Measurements from ENCODE around the gene CDHR5. TPM values are rescaled to one million over a fixed set of nuclear protein-coding genes. Genes with fewer than 3 reads are reported as not detected.

The CDHR5 gene
- total RNA-seq, 8 experiments from 2014 or later, result 0.31 to 1.3 (median 0.51) TPM

GRCh38 chr11:593347-593746, 31.4 kb downstream of the CDHR5 start:
- Histone ChIP-seq H3K4me1 (replicated peaks in 1 of 2) (no peaks in the 10 kb centered on the region), H3K4me3 (no peak overlapping the region), H3K27ac (no peak overlapping the region)
- WGBS, 10 experiments, result 84 to 94% (median 90%) methylated on average over 3 to 12 of the region's 21 CpGs; no CpG with 5 or more reads in 7 of the 10 experiments
- no peak for ATAC-seq (replicated peaks in 6 of 8)
- in situ Hi-C loops (cut with MboI; ENCODE audit: low pct_unique_long_range_greater_than_20kb in 2 of 9, low sequenced_read_pairs in 9 of 9, unreplicated experiment in 9 of 9), result no loop called here

- WGBS, 10 experiments, result 53 to 94% (median 92%) methylated on average over 2 to 4 of the region's 10 CpGs; no CpG with 5 or more reads in 5 of the 10 experiments
Observed at GRCh38 chr11:592918-593317, 31.8 kb downstream of the CDHR5 start.

GRCh38 chr11:592501-592900, 32.3 kb downstream of the CDHR5 start:
- in situ Hi-C loops (cut with MboI; ENCODE audit: low pct_unique_long_range_greater_than_20kb in 2 of 9, low sequenced_read_pairs in 9 of 9, unreplicated experiment in 9 of 9), result no loop called here
- Histone ChIP-seq H3K4me1 (replicated peaks in 1 of 2) (no peaks in the 10 kb centered on the region), H3K27ac (no peak overlapping the region), H3K4me3 (no peak overlapping the region)
- ATAC-seq (replicated peaks in 6 of 8), result no peak
- WGBS, 10 experiments, result 87 to 100% (median 96%) methylated on average over 1 to 15 of the region's 22 CpGs; no CpG with 5 or more reads in 4 of the 10 experiments

More at GRCh38 chr11:592918-593317, 31.8 kb downstream of the CDHR5 start:
- Histone ChIP-seq H3K4me1 (replicated peaks in 1 of 2) (no peaks in the 10 kb centered on the region), H3K4me3 (no peak overlapping the region), H3K27ac (no peak overlapping the region)
- ATAC-seq (replicated peaks in 6 of 8), result no peak
- in situ Hi-C loops (cut with MboI; ENCODE audit: low pct_unique_long_range_greater_than_20kb in 2 of 9, low sequenced_read_pairs in 9 of 9, unreplicated experiment in 9 of 9), result no loop called here

- WGBS, 10 experiments, result 40 to 100% (median 74%) methylated on average over 1 to 6 of the region's 11 CpGs; no CpG with 5 or more reads in 3 of the 10 experiments
- in situ Hi-C loops (cut with MboI; ENCODE audit: low pct_unique_long_range_greater_than_20kb in 2 of 9, low sequenced_read_pairs in 9 of 9, unreplicated experiment in 9 of 9), result no loop called here
- no peak for ATAC-seq (replicated peaks in 6 of 8)
- Histone ChIP-seq H3K4me3 (no peak overlapping the region), H3K4me1 (replicated peaks in 1 of 2) (no peaks in the 10 kb centered on the region), H3K27ac (no peak overlapping the region)
Observed at GRCh38 chr11:590997-591396, 33.8 kb downstream of the CDHR5 start.

- in situ Hi-C loops (cut with MboI; ENCODE audit: low pct_unique_long_range_greater_than_20kb in 2 of 9, low sequenced_read_pairs in 9 of 9, unreplicated experiment in 9 of 9), result no loop called here
- Histone ChIP-seq H3K4me3 (no peak overlapping the region), H3K4me1 (replicated peaks in 1 of 2) (no peaks in the 10 kb centered on the region), H3K27ac (no peak overlapping the region)
- 88 to 100% (median 96%) methylated on average over 2 to 20 of the region's 26 CpGs; no CpG with 5 or more reads in 3 of the 10 experiments for WGBS, 10 experiments
- no peak for ATAC-seq (replicated peaks in 6 of 8)
Observed at GRCh38 chr11:589798-590197, 35.0 kb downstream of the CDHR5 start.

- no peaks in the 10 kb centered on the region for H3K4me1 ChIP-seq (replicated peaks in 1 of 2)
- in situ Hi-C loops (cut with MboI; ENCODE audit: low pct_unique_long_range_greater_than_20kb in 2 of 9, low sequenced_read_pairs in 9 of 9, unreplicated experiment in 9 of 9), result no loop called here
- ATAC-seq (replicated peaks in 6 of 8), result peak in 7 of 8 experiments; percentile 41 to 98 (median 95)
- 82 to 98% (median 90%) methylated on average over 2 to 6 of the region's 6 CpGs; no CpG with 5 or more reads in 7 of the 10 experiments for WGBS, 10 experiments
- no peak overlapping the region for H3K27ac ChIP-seq
- H3K4me3 ChIP-seq, result no peak overlapping the region
Observed at GRCh38 chr11:587978-588380, 36.8 kb downstream of the CDHR5 start.

- Histone ChIP-seq H3K27ac (peak overlapping the region in 1 of 2 donors; percentile 17), H3K4me3 (no peak overlapping the region), H3K4me1 (replicated peaks in 1 of 2) (no peaks in the 10 kb centered on the region)
- in situ Hi-C loops (cut with MboI; ENCODE audit: low pct_unique_long_range_greater_than_20kb in 2 of 9, low sequenced_read_pairs in 9 of 9, unreplicated experiment in 9 of 9), result no loop called here
- WGBS, 10 experiments, result 69 to 100% (median 85%) methylated on average over 1 to 5 of the region's 8 CpGs; no CpG with 5 or more reads in 4 of the 10 experiments
- ATAC-seq (replicated peaks in 6 of 8), result peak in 5 of 8 experiments; percentile 13 to 20 (median 16)
Observed at GRCh38 chr11:587546-587945, 37.2 kb downstream of the CDHR5 start.

- Histone ChIP-seq H3K27ac (no peak overlapping the region), H3K4me1 (replicated peaks in 1 of 2) (no peaks in the 10 kb centered on the region), H3K4me3 (no peak overlapping the region)
- ATAC-seq (replicated peaks in 6 of 8), result no peak
- 73 to 100% (median 97%) methylated on average over 1 to 9 of the region's 32 CpGs; no CpG with 5 or more reads in 3 of the 10 experiments for WGBS, 10 experiments
- in situ Hi-C loops (cut with MboI; ENCODE audit: low pct_unique_long_range_greater_than_20kb in 2 of 9, low sequenced_read_pairs in 9 of 9, unreplicated experiment in 9 of 9), result no loop called here
Observed at GRCh38 chr11:586376-587316, 38.1 kb downstream of the CDHR5 start.

GRCh38 chr11:584287-584686, 40.5 kb downstream of the CDHR5 start:
- Histone ChIP-seq H3K4me1 (replicated peaks in 1 of 2) (peaks cover 0 to 7% of the 10 kb centered on the region in 2 donors), H3K4me3 (no peak overlapping the region), H3K27ac (no peak overlapping the region)
- in situ Hi-C loops (cut with MboI; ENCODE audit: low pct_unique_long_range_greater_than_20kb in 2 of 9, low sequenced_read_pairs in 9 of 9, unreplicated experiment in 9 of 9), result no loop called here
- ATAC-seq (replicated peaks in 6 of 8), result no peak
- 100% methylated on average over 1 to 4 of the region's 10 CpGs; no CpG with 5 or more reads in 8 of the 10 experiments for WGBS, 10 experiments

GRCh38 chr11:581752-582151, 43.0 kb downstream of the CDHR5 start:
- in situ Hi-C loops (cut with MboI; ENCODE audit: low pct_unique_long_range_greater_than_20kb in 2 of 9, low sequenced_read_pairs in 9 of 9, unreplicated experiment in 9 of 9), result no loop called here
- ATAC-seq (replicated peaks in 6 of 8), result no peak
- 83 to 100% (median 92%) methylated on average over 1 to 13 of the region's 17 CpGs; no CpG with 5 or more reads in 3 of the 10 experiments for WGBS, 10 experiments
- Histone ChIP-seq H3K27ac (no peak overlapping the region), H3K4me3 (no peak overlapping the region), H3K4me1 (replicated peaks in 1 of 2) (peaks cover 14 to 21% of the 10 kb centered on the region in 2 donors)

GRCh38 chr11:581342-581741, 43.4 kb downstream of the CDHR5 start:
- Histone ChIP-seq H3K4me1 (replicated peaks in 1 of 2) (peaks cover 14 to 21% of the 10 kb centered on the region in 2 donors), H3K27ac (no peak overlapping the region), H3K4me3 (no peak overlapping the region)
- in situ Hi-C loops (cut with MboI; ENCODE audit: low pct_unique_long_range_greater_than_20kb in 2 of 9, low sequenced_read_pairs in 9 of 9, unreplicated experiment in 9 of 9), result no loop called here
- 56 to 100% (median 85%) methylated on average over 2 to 7 of the region's 14 CpGs; no CpG with 5 or more reads in 5 of the 10 experiments for WGBS, 10 experiments
- ATAC-seq (replicated peaks in 6 of 8), result no peak

- Histone ChIP-seq H3K4me1 (replicated peaks in 1 of 2) (peaks cover 14 to 21% of the 10 kb centered on the region in 2 donors), H3K27ac (no peak overlapping the region), H3K4me3 (no peak overlapping the region)
- WGBS, 10 experiments, result 60 to 100% (median 79%) methylated on average over 1 to 11 of the region's 20 CpGs; no CpG with 5 or more reads in 4 of the 10 experiments
- in situ Hi-C loops (cut with MboI; ENCODE audit: low pct_unique_long_range_greater_than_20kb in 2 of 9, low sequenced_read_pairs in 9 of 9, unreplicated experiment in 9 of 9), result no loop called here
- ATAC-seq (replicated peaks in 6 of 8), result peak in 1 of 8 experiments; percentile 20
Observed at GRCh38 chr11:579830-580601, 44.7 kb downstream of the CDHR5 start.
